ENCODE measurements around the gene ZSCAN31.

GRCh38 chr6:28347119-28347518, 11.2 kb upstream of the ZSCAN31 start:
- no peak for TF ChIP-seq EZH2 (IDR thresholded peaks at IDR 0.05; ENCODE audit: borderline replicate concordance, low read depth, low read length, poor library complexity, severe bottlenecking)
- no peak for TF ChIP-seq CTCF (conservative IDR thresholded peaks at IDR 0.05; ENCODE audit: low read depth, low read length)

Measured in A673 (cell line).